HepG2 (cell line): ENCODE data around the gene STEAP1B. TPM values are rescaled to one million over a fixed set of nuclear protein-coding genes. Genes with fewer than 3 reads are reported as not detected.

Experiments used
- ARHGAP35 ChIP-seq: sonication (generic); formaldehyde crosslinking; IDR thresholded peaks from 2 replicates; pipeline ENCODE4 v1.9.0; 2022; ENCODE audit warnings: mild to moderate bottlenecking, inconsistent platforms, moderate library complexity, missing genetic modification reagents, borderline replicate concordance
- CBFB ChIP-seq: sonication (generic); formaldehyde crosslinking; IDR thresholded peaks from 2 replicates; pipeline ENCODE4 v1.4.0; 2020; ENCODE audit warnings: missing genetic modification reagents
- MBD4 ChIP-seq: IDR thresholded peaks from 2 replicates; pipeline ENCODE4 v1.6.1; 2012; ENCODE audit warnings: low read length, inconsistent platforms, borderline replicate concordance
- MTF2 ChIP-seq: sonication (generic); formaldehyde crosslinking; IDR thresholded peaks from 2 replicates; pipeline ENCODE4 v1.5.0; 2020; ENCODE audit warnings: missing genetic modification reagents, borderline replicate concordance
- PRMT3 ChIP-seq: sonication (generic); formaldehyde crosslinking; IDR thresholded peaks from 2 replicates; pipeline ENCODE4 v1.8.1; 2022; ENCODE audit warnings: low read depth, mild to moderate bottlenecking, moderate library complexity, missing genetic modification reagents, borderline replicate concordance
- RFX1 ChIP-seq: fragments of 450-650 bp; IDR thresholded peaks from 2 replicates; pipeline ENCODE4 v1.6.1; 2017
- ZNF207 ChIP-seq: fragments of 450-650 bp; IDR thresholded peaks from 2 replicates; pipeline ENCODE4 v1.6.1; 2016; ENCODE audit warnings: antibody characterized with exemption, borderline replicate concordance
- ZNF232 ChIP-seq: sonication (generic); formaldehyde crosslinking; IDR thresholded peaks from 2 replicates; pipeline ENCODE4 v1.4.0; 2020; ENCODE audit warnings: missing genetic modification reagents, borderline replicate concordance
- ZNF335 ChIP-seq: sonication (generic); formaldehyde crosslinking; IDR thresholded peaks from 2 replicates; pipeline ENCODE4 v1.4.0; 2020; ENCODE audit warnings: missing genetic modification reagents
- ZNF83 ChIP-seq: sonication (generic); formaldehyde crosslinking; IDR thresholded peaks from 2 replicates; pipeline ENCODE4 v1.4.0; 2020; ENCODE audit warnings: missing genetic modification reagents, mild to moderate bottlenecking, borderline replicate concordance
- polyA plus RNA-seq, 8 experiments: library from polyadenylated mRNA; depleted of rRNA in 3 of 8; stranded (reverse) in 7 of 8; unstranded in 1 of 8; fragments of >200 nt; fragmentation: Illumina TruSeq in 4 of 8; extraction: Trizol in 4 of 8; gene quantifications; 2 replicates each; pipeline versions ENCODE4 v1.2.1 to v1.2.3, GENCODE V29; 2011 to 2016; ENCODE audit warnings: low read depth in 4 of 8, missing spikeins in 1 of 8, mixed read lengths in 1 of 8; ENCODE audit not compliant: insufficient read depth in 1 of 8
- total RNA-seq, 5 experiments: library from RNA; depleted of rRNA; stranded (reverse); fragments of >200 nt; fragmentation: Illumina TruSeq; extraction: Trizol; gene quantifications; 2 replicates each; pipeline ENCODE4 v1.2.3, GENCODE V29; 2016; ENCODE audit warnings: low read depth in 1 of 5
- TF ChIP-seq, protein P1 (sequence below): sonication (generic); formaldehyde crosslinking; conservative IDR thresholded peaks from 2 replicates; pipeline ENCODE4 v1.8.0; 2022; ENCODE audit warnings: missing genetic modification reagents
- TF ChIP-seq, protein P2 (sequence below): sonication (generic); formaldehyde crosslinking; IDR thresholded peaks from 2 replicates; pipeline ENCODE4 v1.4.0; 2020; ENCODE audit warnings: mild to moderate bottlenecking, missing genetic modification reagents, borderline replicate concordance
- TF ChIP-seq, protein P3 (sequence below): IDR thresholded peaks from 2 replicates; pipeline ENCODE4 v1.6.1; 2016
- TF ChIP-seq, protein P4 (sequence below): sonication (generic); formaldehyde crosslinking; IDR thresholded peaks from 2 replicates; pipeline ENCODE4 v1.5.0; 2020; ENCODE audit warnings: missing genetic modification reagents, mild to moderate bottlenecking, borderline replicate concordance
- TF ChIP-seq, protein P5 (sequence below): fragments of 450-650 bp; IDR thresholded peaks from 2 replicates; pipeline ENCODE4 v1.6.1; 2016
- TF ChIP-seq, protein P6 (sequence below): sonication (generic); formaldehyde crosslinking; IDR thresholded peaks from 2 replicates; pipeline ENCODE4 v1.4.0; 2020; ENCODE audit warnings: mild to moderate bottlenecking, missing genetic modification reagents

STEAP1B gene
- total and polyA plus RNA-seq, 2 of the 13 experiments (the other 11 are each of a cell fraction or from before 2014, with no cell fraction given), result not detected

DNA sequence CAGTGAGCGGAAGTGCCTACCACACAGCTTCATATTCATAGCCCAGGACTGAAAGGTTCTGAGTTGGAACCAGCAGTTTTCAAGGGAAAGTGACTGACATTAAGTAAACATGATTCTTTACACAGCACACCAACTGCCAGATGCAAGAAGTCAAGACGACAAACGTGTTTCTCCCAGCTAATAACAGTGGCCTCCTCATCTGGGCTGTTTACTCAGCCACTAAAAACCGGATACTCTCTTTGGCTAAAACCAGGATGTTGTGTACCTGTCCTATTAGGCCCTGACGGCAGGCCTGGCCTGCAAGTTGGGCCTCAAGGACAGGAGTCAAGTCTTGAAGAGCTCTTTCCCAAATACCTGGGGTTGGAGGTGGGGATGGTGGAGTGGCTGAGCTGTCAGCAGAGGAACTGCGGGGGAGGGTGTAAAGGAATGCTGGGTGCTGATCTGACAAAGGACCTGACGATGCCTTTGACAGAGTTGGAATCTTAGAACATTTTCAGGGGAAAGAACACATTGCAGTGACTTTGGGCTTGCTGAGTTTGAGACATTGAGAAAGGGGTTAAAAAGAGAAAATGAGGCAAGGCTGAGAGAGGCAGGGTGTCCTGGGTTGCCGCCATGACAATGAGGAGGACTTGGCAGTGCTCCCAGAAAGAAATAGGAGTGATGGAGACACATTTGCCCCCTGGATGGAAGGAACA is 57.7 kb downstream of the STEAP1B start (continued):
- TF ChIP-seq, protein P1, sequence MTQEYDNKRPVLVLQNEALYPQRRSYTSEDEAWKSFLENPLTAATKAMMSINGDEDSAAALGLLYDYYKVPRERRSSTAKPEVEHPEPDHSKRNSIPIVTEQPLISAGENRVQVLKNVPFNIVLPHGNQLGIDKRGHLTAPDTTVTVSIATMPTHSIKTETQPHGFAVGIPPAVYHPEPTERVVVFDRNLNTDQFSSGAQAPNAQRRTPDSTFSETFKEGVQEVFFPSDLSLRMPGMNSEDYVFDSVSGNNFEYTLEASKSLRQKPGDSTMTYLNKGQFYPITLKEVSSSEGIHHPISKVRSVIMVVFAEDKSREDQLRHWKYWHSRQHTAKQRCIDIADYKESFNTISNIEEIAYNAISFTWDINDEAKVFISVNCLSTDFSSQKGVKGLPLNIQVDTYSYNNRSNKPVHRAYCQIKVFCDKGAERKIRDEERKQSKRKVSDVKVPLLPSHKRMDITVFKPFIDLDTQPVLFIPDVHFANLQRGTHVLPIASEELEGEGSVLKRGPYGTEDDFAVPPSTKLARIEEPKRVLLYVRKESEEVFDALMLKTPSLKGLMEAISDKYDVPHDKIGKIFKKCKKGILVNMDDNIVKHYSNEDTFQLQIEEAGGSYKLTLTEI (CRISPR knock-in tag), result no peak
- TF ChIP-seq ZNF335 (CRISPR knock-in tag) (peak; percentile 77), ARHGAP35 (CRISPR knock-in tag) (peak; percentile 53; the same call in 1 of the 2 replicates), MBD4 (0 out of 2 replicates have a peak, but pooled peaks have one; percentile 71), ZNF232 (CRISPR knock-in tag) (no peak), ZNF83 (0 out of 2 replicates have a peak, but pooled peaks have one; percentile 39), RFX1 (no peak), MTF2 (CRISPR knock-in tag) (no peak), CBFB (peak; percentile 69), ZNF207 (no peak), PRMT3 (CRISPR knock-in tag) (no peak)
- TF ChIP-seq, protein P2, sequence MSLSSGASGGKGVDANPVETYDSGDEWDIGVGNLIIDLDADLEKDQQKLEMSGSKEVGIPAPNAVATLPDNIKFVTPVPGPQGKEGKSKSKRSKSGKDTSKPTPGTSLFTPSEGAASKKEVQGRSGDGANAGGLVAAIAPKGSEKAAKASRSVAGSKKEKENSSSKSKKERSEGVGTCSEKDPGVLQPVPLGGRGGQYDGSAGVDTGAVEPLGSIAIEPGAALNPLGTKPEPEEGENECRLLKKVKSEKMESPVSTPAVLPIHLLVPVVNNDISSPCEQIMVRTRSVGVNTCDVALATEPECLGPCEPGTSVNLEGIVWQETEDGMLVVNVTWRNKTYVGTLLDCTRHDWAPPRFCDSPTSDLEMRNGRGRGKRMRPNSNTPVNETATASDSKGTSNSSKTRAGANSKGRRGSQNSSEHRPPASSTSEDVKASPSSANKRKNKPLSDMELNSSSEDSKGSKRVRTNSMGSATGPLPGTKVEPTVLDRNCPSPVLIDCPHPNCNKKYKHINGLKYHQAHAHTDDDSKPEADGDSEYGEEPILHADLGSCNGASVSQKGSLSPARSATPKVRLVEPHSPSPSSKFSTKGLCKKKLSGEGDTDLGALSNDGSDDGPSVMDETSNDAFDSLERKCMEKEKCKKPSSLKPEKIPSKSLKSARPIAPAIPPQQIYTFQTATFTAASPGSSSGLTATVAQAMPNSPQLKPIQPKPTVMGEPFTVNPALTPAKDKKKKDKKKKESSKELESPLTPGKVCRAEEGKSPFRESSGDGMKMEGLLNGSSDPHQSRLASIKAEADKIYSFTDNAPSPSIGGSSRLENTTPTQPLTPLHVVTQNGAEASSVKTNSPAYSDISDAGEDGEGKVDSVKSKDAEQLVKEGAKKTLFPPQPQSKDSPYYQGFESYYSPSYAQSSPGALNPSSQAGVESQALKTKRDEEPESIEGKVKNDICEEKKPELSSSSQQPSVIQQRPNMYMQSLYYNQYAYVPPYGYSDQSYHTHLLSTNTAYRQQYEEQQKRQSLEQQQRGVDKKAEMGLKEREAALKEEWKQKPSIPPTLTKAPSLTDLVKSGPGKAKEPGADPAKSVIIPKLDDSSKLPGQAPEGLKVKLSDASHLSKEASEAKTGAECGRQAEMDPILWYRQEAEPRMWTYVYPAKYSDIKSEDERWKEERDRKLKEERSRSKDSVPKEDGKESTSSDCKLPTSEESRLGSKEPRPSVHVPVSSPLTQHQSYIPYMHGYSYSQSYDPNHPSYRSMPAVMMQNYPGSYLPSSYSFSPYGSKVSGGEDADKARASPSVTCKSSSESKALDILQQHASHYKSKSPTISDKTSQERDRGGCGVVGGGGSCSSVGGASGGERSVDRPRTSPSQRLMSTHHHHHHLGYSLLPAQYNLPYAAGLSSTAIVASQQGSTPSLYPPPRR, result peak; percentile 98
- TF ChIP-seq, protein P3, sequence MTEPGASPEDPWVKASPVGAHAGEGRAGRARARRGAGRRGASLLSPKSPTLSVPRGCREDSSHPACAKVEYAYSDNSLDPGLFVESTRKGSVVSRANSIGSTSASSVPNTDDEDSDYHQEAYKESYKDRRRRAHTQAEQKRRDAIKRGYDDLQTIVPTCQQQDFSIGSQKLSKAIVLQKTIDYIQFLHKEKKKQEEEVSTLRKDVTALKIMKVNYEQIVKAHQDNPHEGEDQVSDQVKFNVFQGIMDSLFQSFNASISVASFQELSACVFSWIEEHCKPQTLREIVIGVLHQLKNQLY (CRISPR knock-in tag), result peak; percentile 89
- TF ChIP-seq, protein P4, sequence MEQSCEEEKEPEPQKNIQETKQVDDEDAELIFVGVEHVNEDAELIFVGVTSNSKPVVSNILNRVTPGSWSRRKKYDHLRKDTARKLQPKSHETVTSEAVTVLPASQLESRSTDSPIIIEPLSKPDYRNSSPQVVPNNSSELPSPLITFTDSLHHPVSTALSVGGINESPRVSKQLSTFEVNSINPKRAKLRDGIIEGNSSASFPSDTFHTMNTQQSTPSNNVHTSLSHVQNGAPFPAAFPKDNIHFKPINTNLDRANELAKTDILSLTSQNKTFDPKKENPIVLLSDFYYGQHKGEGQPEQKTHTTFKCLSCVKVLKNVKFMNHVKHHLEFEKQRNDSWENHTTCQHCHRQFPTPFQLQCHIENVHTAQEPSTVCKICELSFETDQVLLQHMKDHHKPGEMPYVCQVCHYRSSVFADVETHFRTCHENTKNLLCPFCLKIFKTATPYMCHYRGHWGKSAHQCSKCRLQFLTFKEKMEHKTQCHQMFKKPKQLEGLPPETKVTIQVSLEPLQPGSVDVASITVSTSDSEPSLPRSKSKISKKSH, result no peak
- TF ChIP-seq, protein P5, sequence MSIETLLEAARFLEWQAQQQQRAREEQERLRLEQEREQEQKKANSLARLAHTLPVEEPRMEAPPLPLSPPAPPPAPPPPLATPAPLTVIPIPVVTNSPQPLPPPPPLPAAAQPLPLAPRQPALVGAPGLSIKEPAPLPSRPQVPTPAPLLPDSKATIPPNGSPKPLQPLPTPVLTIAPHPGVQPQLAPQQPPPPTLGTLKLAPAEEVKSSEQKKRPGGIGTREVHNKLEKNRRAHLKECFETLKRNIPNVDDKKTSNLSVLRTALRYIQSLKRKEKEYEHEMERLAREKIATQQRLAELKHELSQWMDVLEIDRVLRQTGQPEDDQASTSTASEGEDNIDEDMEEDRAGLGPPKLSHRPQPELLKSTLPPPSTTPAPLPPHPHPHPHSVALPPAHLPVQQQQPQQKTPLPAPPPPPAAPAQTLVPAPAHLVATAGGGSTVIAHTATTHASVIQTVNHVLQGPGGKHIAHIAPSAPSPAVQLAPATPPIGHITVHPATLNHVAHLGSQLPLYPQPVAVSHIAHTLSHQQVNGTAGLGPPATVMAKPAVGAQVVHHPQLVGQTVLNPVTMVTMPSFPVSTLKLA, result peak; percentile 54
- TF ChIP-seq, protein P6, sequence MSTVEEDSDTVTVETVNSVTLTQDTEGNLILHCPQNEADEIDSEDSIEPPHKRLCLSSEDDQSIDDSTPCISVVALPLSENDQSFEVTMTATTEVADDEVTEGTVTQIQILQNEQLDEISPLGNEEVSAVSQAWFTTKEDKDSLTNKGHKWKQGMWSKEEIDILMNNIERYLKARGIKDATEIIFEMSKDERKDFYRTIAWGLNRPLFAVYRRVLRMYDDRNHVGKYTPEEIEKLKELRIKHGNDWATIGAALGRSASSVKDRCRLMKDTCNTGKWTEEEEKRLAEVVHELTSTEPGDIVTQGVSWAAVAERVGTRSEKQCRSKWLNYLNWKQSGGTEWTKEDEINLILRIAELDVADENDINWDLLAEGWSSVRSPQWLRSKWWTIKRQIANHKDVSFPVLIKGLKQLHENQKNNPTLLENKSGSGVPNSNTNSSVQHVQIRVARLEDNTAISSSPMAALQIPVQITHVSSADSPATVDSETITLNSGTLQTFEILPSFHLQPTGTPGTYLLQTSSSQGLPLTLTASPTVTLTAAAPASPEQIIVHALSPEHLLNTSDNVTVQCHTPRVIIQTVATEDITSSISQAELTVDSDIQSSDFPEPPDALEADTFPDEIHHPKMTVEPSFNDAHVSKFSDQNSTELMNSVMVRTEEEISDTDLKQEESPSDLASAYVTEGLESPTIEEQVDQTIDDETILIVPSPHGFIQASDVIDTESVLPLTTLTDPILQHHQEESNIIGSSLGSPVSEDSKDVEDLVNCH, result no peak
